Dedifferentiated amniotic fluid mesenchymal stem cell (primary cell): ENCODE measurements around the gene STK24.
"Not testable (repeated sequence)": the region's sequence is repeated elsewhere in the genome, so short reads cannot be mapped to it uniquely, and the experiment has no call there.

Experiments used
- DNase-seq: peaks from one replicate; pipeline ENCODE4 v3.0.0-alpha.2; 2016; ENCODE audit errors: extremely low spot score

Gene STK24

DNA sequence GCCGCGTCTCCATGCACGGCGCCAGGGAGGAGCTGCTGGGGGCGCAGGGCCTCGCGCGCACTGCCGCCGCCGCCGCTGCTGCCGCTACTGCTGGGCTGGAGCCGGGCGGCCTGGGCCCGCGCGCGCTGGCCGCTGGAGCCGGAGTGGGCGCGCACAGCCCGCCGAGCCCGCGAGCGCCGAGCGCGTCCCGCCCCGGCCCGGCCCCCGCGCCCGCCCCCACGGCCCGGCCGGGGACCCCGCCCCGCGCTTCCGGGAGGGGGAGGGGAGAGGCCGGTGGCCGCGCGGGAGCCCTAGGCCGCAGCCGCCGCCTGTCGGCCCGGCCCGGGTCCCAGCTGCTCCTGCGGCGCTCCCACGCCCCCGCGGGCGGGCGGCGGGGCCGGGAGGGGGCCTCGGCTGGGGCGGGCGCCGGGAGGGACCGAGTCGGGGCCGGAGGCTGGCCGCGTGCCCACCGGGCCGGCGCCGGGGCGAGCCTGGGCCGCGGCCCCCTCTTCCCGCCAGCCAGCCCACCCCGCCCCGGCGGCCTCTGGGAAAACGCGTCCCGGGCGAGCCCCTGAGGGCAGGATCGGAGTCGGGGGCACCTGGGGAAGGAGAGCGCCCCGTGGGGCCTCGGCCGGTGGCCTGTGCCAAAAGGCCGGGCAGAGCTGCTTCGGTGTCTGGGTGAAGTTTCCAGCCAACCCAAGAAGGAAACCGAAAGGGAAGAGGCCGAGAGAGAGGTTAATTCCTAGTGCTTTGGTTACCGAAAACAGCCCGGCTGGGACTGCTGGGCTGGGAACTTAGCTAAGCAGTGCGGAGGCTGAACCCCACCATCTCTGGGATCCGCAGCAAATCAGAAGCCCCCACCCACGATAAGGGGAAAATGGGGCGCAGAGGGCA, at the start of gene STK24:
STK24 (minus strand) TSS at position 145 of the 873 bp plus-strand sequence. CDS start 321 bp downstream, outside the sequence.
- DNase-seq, result peak; percentile 71

DNA sequence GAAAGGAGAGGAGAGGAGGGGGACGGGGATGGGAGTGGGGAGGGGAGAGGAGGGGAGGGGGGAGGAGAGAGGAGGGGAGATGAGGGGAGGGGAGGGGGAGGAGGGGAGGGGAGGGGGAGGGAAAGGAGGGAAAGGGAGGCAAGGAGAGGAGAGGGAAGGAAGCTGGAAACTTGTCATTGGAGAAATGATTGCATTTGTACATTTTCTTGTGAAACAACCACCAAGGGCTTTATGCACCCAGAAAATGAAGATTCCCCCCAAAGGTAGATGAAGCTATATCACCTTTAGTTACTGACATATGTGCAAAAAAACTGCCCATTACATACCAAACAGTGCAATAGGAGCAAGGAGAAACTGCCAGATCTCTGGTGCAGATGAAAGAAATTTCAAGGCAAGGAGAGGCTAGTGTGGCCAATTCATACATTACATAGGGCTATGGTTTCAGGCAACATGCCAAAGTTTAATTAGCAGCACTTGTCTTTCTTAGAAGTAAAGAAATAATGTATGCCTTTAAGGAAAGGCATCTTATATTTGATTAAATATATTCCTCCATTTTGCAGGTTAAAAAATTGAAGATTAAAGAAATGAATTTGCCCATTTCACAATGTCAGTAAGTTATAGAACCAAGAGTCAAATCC, 49.5 kb upstream of the STK24 start:
- no peak for DNase-seq

DNA sequence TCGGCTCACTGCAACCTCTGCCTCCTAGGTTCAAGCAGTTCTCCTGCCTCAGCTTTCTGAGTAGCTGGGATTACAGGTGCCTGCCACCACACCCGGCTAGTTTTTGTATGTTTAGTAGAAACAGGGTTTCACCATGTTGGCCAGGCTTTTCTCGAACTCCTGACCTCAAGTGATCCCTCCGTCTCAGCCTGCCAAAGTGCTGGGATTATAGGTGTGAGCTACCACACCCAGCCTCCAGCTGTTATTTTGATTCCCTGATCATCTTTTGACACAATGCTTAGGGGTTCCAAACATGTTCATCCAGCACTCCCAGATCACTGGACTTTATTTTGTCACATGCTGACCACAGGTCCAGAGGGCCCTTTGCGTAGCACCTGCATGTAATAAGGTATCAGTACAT, 47.7 kb upstream of the STK24 start:
- not testable (repeated sequence) for DNase-seq

DNA sequence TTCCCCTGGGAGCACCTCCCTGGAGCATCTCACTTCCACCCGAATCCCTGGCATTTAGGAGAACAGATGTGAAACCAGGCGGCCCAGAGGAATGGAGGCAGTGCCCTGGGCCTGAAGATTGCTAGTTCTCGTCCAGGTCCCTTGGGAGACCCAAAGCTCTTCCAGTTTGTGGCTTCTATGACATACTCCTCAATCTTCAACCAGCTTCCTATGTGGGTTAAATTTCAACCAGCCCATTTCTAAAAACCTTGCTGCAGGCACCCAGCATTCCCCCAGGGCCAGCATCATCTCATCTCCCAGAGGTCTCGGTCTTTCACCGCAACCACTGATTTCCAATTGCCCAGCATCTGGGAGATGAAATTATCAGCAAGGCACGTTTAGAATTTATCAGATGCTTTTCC, 46.0 kb upstream of the STK24 start:
- DNase-seq, result no peak

DNA sequence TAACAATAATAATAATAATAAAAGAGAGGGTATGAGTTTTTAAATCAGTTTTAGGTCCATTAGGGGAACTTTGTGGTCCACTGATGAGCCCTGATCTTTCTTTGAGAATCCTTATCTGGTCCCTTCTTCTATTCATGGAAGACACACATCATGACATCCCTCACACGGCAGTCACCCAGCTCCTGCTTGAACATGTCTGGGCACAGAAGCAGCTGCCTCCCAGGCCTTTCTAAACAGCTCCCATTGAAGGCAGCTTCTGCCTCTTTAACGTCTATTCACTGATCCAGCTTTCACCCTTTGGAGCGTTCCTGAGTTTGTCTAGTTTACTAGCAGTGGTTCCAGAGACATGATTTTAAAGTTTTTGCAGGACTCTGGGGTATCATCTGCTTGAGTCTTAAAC, 42.6 kb upstream of the STK24 start:
- no peak for DNase-seq

DNA sequence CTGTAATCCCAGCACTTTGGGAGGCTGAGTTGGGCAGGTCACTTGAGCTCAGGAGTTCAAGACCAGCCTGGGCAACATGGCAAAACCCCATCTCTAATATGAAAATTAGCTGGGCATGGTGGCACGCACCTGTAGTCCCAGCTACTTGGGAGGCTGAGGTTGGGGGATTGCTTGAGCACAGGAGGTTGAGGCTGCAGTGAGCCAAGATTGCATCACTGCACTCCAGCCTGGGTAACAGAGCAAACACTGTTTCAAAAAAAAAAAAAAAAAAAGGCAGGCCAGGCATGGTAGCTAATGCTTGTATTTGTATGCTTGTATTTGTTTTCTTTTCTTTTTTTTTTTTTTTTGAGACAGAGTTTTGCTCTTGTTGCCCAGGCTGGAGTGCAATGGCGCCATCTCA, 38.7 kb upstream of the STK24 start:
- DNase-seq, result not testable (repeated sequence)

DNA sequence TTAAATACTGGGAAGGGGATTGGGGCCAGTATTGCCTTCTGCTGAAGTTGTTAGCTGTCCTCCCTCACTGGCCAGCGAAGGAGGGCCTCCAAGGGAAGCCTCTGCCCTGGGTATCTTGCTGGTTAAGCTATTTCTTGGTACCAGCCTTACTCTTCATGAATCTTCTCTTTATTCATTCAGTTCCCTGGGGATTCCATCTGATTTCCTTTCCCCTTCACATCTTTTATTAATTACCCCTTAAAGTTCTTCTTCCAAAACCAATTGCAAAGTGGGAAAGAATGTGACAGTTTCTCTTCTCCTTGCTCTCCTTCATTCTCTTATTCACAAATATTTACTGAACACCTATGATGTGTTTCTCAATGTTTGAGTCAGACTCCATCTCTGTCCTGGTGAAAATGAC, 36.7 kb upstream of the STK24 start:
- DNase-seq, result no peak

DNA sequence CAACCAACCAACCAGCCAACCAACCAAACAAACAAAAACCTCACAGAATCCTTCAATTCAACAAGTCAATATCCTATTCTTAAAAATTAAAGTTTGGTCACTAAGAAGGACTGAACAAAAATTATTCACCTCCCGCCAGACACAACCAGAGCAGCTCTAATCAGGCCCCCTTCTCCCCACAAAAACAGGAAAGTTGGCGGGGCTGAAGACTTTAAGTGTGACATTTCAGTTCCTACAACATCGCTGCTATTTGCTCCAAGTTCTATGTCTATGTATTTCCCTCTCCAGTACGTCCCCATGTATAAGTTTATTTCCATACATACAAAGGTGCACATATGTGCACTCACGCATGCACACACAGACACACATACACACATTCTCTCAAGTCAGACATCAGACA, 32.8 kb upstream of the STK24 start:
- no peak for DNase-seq

DNA sequence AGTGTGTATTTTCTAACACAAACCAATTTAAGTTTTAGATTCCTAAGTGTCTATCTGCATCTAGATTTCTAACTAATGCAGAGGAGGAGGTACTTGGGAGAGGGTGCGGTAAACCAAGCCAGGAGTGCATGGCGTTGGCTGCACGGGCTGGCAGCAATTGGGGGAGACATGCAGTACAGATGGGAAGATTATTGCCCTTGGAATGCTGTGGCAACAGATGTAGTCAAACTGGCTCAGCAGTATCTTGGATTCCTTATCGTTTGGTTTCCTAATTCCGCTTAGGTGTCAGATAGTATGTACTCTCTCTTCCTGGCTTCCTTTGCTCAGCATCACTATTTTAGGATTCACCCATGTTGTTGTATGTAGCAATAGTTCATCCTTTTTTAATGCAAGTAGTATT, 29.4 kb upstream of the STK24 start:
- DNase-seq, result no peak

DNA sequence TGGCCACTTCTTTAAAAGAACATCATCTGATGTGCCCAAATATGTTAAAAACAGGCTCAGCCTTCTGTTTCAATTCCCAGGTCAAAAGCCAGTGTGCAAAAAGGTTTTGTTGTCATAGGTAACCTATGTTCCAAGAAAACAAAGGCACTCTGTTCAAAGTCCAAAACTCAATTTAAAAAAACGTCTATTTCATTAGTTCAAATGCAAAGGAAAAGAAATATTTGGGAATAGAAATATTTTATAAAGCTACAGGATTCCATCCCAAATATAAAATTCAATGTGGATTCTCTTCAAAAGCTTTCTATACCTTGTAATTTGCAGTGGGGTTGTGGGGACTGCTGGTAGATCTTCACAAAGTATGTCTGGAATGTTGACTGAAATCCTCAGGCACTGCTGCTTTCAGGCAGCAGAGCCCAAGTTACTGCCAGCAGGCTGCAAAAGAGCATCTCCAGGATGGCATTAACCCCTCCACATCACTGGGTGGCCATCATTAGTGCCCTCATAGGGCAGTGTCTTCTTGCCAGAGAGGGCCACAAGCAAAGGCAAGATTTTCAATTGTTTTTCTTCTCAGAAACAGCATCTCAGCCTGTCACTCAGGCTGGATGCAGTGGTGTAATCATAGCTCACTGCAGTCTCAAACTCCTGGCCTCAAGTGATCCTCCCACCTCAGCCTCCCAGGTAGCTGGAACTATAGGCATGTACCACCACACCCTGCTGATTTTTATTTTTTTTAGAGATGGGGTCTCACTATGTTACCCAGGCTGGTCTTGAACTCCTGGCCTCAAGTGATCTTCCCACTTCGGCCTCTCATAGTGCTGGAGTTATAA, 22.8 kb upstream of the STK24 start:
- peak; percentile 20 for DNase-seq

DNA sequence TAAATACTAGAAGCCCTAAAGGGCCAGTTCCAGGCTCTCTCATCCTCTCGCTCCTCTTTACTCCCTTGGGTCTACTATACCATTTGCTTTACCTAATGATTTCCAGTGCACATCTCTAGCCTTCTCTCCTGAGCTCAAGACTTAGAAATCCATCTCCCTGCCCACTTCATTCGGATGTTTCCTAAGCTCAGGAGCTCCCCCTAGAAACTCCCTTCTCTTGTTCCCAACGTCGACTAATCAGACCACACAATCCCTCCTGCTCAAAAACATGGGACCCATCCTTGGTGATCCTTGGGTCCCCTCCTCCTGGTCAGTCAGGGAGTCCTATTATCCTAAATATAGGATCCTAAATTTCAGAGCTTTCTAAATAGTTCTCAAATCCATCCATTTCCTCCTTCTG, 21.1 kb upstream of the STK24 start:
- DNase-seq, result no peak

DNA sequence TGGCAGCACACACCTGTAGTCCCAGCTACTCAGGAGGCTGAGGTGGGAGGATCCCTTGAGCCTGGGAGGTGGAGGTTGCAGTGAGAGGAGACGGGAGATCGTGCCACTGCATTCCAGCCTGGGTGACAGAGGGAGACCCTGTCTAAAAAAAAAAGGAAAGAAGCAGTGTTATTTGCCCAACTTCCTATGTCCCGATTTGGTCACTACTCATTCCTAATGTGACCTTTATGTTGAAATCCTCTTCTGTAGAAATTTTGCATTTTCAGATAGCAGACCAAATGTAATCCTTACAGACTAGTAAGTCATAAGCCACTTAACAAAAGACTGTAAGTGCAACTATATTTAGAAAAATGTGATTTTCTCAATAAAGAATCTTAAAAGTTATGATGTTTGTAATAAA, 18.2 kb upstream of the STK24 start:
- DNase-seq, result no peak

DNA sequence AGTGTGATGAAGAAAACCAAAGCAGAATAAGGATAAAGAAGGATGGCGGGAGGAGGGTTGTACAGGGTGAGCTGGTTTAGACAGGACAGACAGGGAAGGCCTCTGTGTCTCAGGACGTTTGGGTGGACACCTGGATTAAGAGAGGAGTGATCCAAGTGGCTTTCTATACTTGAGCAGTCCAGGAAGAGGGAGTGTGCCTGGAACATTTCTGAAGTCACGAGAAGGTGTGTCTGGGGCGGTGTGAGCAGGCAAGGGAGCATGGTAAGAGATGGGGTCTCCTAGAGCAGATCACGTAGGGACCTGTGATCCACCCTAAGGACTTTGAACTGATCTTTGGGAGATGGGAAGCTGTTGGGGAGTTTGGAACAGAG, 15.4 kb upstream of the STK24 start:
- no peak for DNase-seq

DNA sequence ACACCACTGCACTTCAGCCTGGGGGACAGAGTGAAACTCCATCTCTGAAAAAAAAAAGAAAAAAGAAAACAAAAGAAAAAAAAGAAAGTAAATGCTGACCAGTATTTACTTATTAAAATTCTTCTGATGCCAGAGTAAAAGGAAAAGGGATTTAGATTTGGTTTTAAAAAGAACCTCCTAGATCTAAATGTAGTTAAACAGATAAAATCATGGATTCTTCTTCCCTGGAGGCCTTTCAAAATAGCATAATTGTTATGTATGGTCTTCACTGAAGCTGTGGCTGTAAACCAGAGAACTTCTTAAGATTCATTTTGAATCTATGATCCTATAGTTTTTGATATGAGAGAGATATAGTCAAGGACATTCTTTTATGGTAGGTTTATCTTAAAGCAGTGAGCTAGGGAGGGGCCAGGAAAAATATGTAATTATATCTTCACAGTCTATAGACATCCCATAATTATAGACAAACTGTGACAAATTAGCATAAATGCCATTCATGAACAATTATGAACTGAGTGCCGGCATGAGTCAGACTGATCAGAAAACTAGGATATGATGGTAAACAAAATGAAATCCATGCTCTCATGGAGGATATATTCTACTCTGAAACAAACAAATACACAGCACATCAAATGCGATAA, 14.9 kb upstream of the STK24 start:
- DNase-seq, result no peak

DNA sequence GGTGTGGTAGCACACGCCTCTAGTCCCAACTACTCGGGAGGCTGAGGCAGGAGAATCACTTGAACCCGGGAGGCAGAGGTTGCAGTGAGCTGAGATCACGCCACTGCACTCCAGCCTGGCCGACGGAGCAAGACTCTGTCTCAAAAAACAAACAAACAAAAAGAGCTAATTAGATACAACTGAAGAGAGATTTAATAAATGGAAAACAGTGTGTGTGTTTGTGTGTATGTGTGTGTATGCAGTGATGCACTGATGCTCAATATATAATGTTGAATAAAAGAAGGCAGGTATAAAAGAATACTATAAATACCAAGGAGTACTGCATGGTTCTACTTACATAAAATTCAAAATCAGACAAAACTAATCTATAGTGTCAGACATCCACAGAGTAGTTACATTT, 13.6 kb upstream of the STK24 start:
- DNase-seq, result not testable (repeated sequence)

DNA sequence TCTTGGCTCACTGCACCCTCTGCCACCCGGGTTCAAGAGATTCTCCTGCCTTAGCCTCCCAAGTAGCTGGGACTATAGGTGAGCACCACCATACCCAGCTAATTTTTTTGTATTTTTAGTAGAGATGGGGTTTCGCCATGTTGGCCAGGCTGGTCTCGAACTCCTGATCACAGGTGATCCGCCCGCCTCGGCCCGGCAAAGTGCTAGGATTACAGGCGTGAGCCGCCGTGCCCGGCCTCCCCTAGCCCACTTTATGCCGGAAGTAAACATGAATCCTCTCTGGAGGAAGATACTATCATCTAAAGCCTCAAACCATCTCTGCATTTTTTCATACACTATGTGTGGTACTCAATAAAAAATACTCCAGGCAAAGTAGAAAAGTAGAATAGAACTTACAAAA, 12.6 kb upstream of the STK24 start:
- not testable (repeated sequence) for DNase-seq

DNA sequence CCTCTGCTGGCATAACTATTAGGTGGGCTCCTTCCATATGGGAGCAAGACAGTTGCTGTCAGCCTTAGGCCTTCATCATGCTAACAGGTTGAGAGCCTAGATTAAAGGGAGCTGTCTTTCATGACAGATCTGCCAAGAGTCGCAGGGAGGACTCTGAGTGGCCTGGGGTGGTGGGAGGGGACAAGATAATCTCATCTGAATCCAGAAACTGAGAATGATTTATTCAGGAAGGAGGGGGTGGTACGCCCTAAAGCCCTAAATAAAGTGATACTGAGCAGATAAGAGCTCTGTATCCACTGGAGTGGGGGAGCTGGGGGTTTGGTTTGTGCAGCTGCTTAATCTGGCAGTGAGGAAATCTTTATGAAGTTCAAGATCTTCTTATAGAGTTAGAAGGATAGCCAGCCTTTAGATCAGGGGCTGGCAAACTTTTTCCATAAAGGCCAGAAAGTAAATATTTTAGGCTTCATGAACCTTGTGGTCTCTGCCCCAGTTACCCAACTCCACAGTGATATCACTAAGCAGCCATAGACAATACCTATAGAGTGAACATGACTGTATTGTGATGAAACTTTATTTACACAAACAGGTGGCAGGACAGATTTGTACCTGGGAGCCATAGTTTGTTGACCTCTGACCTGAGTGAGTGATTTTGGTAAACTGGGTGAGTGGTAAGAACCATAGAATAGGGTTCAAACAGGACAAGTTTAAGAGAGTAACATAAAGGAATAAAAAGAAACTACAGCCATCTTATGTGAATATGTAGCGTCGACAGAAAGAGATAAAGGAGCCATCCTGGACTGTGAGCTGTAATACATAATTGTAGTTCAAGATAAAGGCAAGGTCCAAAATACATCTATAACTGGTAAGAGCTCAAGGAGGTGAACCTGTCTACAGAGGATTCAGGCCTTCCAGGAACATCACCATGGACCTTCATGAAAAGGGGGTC, 9.8 kb upstream of the STK24 start:
- no peak for DNase-seq

DNA sequence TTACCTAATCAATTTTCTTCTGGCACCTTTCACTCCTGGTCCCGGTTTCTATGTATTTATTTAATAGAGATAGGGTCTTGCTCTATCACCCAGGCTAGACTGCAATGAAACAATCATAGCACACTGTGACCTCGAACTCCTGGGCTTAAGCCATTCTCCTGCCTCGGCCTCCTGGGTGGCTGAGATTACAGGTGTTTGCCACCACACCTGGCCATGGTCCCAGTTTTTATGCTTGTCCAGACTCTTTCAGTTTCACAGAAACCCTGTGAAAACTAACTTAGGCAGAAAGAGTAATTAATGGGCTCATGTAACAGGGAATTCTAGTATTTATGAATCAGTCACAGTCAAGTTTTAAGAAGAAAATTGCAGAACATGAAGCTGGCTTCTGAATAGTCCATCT, 9.0 kb upstream of the STK24 start:
- no peak for DNase-seq

DNA sequence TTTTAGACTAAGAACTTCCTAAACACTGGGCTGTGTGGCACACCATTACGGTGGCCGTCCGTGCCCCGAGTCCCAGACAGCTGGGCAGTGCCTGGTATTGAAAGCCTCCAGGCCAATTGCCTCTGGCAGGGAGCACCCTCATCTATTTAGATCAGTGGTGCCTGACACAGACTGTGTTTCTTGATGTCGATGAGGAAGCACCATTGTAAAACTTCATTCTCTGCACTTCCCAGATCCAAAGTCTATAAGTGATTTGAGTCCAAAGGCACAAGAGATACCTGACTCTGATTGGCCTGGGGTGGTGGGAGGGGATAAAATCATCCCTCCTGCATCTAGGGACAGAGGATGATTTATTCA, 8.5 kb upstream of the STK24 start:
- DNase-seq, result no peak

DNA sequence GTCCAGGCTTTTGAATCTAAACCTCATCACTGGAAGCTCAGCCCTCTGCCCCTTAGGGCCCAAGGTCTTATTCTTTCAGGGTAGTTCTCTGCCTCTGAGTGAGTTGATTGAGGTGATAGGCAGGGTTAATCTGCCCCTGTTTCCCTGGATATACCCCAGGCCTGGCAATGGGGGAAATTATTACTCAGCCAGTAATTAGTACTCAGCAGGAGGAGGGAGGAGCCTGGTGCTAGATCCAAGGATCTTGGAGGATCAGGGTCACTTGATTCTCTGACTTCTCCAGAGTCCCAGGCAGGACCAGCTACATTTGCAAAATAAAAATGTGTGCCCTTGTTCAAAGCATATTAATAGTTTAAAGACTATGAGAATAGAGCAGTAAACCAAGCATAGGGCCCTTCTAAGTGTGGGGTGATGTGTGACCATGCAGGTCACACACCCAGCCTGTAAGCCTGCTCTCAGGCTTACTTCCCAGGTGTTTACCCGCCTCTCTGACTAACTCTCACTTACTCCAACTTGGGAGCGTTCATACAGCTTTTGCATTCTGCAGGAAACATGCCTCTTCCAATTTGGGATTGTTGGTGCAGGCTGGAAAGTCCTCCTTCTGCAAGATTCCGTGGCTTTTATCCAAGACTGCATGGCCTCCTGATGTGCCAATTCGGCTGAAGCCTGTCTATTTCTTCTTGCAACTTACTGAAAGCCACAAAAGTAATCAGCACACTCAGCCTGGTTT, 7.9 kb upstream of the STK24 start:
- no peak for DNase-seq
